ENCODE data around the gene LGALS7B. TPM values are rescaled to one million over a fixed set of nuclear protein-coding genes. Genes with fewer than 3 reads are reported as not detected.

The LGALS7B gene
- total RNA-seq = 1,000 to 10,000 TPM; 3,936 to 6,716 (median 4,891) TPM

DNA sequence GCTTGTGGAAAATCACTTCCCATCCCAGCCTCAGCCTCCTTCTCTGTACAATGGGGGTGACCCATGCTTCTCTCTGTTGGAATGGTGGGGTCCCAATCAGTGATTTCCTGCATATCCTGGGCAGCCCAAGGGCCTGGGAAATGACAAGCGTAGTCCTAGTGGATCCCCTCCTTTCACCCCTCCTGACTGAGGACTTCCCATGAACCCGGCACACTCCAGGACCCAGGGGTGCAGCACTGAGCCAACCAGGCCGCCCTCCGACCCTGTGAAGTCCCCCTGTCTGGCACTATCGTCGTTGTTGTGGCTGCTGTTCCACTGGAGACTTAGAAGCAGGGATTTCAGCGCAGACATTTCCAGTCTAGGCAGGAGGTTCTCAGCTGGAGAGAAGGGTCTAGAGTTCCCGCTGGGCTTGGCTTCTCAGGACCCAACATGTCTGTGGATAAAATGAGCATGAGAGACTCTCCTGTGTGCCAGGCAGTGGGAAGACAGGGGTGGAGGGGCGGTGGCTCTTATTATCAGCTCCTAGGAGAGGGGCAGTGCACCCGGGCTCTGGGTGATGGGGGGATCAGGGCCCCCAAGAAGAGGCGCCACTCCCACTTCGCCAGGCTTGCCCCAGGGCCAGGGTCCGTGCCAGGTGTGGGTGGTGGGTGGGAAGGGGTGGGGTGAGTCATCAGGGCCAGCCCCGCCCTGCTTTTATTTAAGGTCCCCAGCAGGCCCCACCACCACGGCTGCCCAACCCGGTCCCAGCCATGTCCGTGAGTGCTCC is at the start of gene LGALS7B:
LGALS7B (plus strand) TSS at position 723 of the 766 bp plus-strand sequence; CDS start at position 750, 27 bp downstream.
- 45 to 49% methylated on average over 11 to 12 of the region's 17 CpGs for WGBS, 2 donors
- H3K4me3 ChIP-seq (ENCODE audit: low read depth, poor library complexity, severe bottlenecking) = no peak within 1 kb of the TSS
- intact Hi-C loops (cut with DNase I; ENCODE audit: low total_unique reads) = no loop called here
- no peak for DNase-seq (ENCODE audit: low spot score in 2 of 2)
- TF ChIP-seq, protein P1, sequence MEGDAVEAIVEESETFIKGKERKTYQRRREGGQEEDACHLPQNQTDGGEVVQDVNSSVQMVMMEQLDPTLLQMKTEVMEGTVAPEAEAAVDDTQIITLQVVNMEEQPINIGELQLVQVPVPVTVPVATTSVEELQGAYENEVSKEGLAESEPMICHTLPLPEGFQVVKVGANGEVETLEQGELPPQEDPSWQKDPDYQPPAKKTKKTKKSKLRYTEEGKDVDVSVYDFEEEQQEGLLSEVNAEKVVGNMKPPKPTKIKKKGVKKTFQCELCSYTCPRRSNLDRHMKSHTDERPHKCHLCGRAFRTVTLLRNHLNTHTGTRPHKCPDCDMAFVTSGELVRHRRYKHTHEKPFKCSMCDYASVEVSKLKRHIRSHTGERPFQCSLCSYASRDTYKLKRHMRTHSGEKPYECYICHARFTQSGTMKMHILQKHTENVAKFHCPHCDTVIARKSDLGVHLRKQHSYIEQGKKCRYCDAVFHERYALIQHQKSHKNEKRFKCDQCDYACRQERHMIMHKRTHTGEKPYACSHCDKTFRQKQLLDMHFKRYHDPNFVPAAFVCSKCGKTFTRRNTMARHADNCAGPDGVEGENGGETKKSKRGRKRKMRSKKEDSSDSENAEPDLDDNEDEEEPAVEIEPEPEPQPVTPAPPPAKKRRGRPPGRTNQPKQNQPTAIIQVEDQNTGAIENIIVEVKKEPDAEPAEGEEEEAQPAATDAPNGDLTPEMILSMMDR (IDR thresholded peaks at IDR 0.05) = no peak
- no peak for TF ChIP-seq POLR2A (IDR thresholded peaks at IDR 0.05)

DNA sequence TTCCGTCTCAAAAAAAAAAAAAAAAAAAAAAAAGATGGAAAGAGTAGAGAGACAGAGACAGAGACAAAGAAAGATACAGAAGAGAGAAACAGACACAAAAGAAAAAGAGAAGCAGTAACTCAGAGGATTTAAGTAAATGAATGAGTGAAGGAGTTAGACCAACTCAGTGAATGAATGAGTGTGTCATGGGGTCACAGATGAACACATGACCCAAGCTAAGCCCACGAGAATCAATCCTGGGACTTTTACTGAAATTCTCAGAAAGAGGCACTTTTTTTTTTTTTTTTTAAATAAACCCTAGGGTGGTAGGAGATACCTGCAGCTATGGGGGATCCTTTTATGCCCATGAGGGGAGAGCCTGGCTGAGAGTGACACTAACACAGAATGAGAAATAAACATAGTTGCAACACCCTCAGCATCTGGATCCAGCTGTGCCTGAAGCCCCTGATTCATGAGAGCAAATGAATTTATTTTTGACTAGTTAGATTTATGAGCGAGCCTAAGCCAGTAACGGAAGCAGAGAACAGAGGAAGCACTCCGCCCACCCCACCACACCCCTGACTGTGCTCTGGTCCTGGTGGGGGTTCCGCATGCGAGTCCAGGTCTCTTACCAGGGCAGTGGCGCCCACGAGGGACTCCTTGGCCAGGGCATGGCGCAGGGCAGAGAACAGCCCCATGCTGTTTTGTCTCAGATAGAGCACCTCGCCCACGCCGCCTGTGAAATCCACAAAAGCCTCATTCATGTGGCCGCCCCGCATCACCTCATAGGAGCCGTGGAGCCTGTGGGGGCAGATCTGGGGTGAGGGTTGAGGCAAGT is 49.4 kb upstream of the LGALS7B start:
- intact Hi-C loops (cut with DNase I; ENCODE audit: low total_unique reads) = no loop called here
- DNase-seq (ENCODE audit: low spot score in 2 of 2) = no peak
- TF ChIP-seq, protein P1 (IDR thresholded peaks at IDR 0.05) = no peak
- TF ChIP-seq POLR2A (IDR thresholded peaks at IDR 0.05) = no peak
- H3K4me3 ChIP-seq (ENCODE audit: low read depth, poor library complexity, severe bottlenecking) = no peak overlapping the region
- 54 to 67% methylated on average over 16 of the region's 16 CpGs for WGBS, 2 donors

DNA sequence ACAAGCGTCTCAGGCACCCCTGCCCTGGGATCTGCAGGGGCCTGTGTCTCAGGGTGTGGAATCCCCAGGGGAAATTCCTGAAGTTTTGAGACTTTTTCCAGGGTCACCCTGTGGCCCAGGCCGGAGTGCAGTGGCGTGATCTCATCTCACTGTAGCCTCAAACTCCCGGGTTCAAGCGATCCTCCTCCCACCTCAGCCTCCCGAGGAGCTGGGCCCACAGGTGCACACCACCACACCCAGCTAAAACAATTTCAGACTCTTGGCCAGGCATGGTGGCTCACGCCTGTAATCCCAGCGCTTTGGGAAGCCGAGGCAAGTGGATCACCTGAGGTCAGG is 48.8 kb upstream of the LGALS7B start:
- DNase-seq (ENCODE audit: low spot score in 2 of 2) = no peak
- intact Hi-C loops (cut with DNase I; ENCODE audit: low total_unique reads) = no loop called here
- H3K4me3 ChIP-seq (ENCODE audit: low read depth, poor library complexity, severe bottlenecking) = no peak overlapping the region
- WGBS, 2 donors = 54 to 60% methylated on average over 9 of the region's 9 CpGs
- TF ChIP-seq, protein P1 (IDR thresholded peaks at IDR 0.05) = no peak
- TF ChIP-seq POLR2A (IDR thresholded peaks at IDR 0.05) = no peak

DNA sequence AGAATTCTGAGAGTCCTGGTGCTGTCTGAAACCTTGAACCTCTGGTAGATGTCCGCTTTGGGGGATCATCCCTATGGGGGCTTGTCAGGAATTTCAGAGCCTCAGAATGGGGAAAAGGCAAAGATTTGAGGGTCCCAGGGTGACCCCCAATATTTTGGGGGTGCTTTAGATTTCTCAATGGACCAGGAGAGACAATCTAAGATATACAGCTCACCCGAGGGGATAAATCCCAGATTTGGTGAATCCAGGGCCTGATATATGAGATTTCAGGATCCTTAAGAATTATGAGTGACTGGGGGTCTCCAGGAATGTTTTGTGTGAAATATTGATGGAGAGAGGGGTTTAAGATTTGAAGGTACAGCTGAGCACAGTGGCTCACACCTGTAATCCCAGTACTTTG is 48.1 kb upstream of the LGALS7B start:
- DNase-seq (ENCODE audit: low spot score in 2 of 2) = no peak
- no peak for TF ChIP-seq POLR2A (IDR thresholded peaks at IDR 0.05)
- TF ChIP-seq, protein P1 (IDR thresholded peaks at IDR 0.05) = no peak
- H3K4me3 ChIP-seq (ENCODE audit: low read depth, poor library complexity, severe bottlenecking) = no peak overlapping the region
- intact Hi-C loops (cut with DNase I; ENCODE audit: low total_unique reads) = no loop called here
- WGBS, 2 donors = 92 to 93% methylated on average over 2 of the region's 2 CpGs

DNA sequence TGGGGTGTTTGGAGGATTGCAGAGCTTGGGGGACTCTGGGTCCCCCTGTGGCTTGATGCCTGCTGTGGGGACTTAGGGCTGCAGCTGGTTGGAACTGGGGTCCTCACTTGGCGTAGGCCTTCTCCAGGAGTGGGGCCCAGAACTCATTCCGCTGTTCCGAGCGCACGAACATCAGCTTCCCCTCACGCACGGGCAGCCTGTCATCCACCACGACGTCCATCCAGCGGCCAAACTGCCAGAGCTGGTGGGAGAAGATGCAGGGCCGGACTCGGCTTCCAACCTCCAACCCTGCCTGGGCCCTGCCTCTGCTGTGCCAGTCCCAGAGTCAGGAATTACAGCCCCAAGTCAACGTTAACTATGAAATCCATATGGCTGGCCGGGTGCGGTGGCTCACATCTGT is 47.3 kb upstream of the LGALS7B start:
- 93 to 94% methylated on average over 9 to 15 of the region's 15 CpGs for WGBS, 2 donors
- no peak for DNase-seq (ENCODE audit: low spot score in 2 of 2)
- intact Hi-C loops (cut with DNase I; ENCODE audit: low total_unique reads) = no loop called here
- no peak overlapping the region for H3K4me3 ChIP-seq (ENCODE audit: low read depth, poor library complexity, severe bottlenecking)
- no peak for TF ChIP-seq POLR2A (IDR thresholded peaks at IDR 0.05)
- TF ChIP-seq, protein P1 (IDR thresholded peaks at IDR 0.05) = no peak
